Caco-2 (cell line): Measurements from ENCODE around the gene PLCB1. TPM values are rescaled to one million over a fixed set of nuclear protein-coding genes. Genes with fewer than 3 reads are reported as not detected.

Experiments
- BruUV-seq: library from RNA; stranded (reverse); fragments of 400-500 nt; replicated peaks from 2 replicates; lab custom pipeline; 2021; lab: Mats Ljungman, UMichigan
- CTCF ChIA-PET: fragments of 300-600 bp; sonication (Branson Sonifier 250); formaldehyde crosslinking; loops from one replicate; lab custom pipeline; 2022; ENCODE audit warnings: antibody characterized with exemption; lab: Charles Lee
- POLR2A ChIA-PET: fragments of 300-600 bp; sonication (Branson Sonifier 250); formaldehyde crosslinking; loops from one replicate; lab custom pipeline; 2022; ENCODE audit warnings: antibody characterized with exemption; lab: Charles Lee
- DNase-seq, 2 experiments: peaks; one replicate each; pipeline versions ENCODE4 v3.0.0 to v3.0.0-alpha.2; 2020 to 2022
- H3K27me3 ChIP-seq: replicated peaks from 2 replicates; pipeline ENCODE4 v1.6.0; 2011; ENCODE audit warnings: low read length; ENCODE audit not compliant: control insufficient read depth, insufficient read depth
- H3K36me3 ChIP-seq: 2 replicates; pipeline ENCODE4 v1.5.1; 2011; ENCODE audit warnings: low read length; ENCODE audit not compliant: control insufficient read depth, insufficient read depth
- H3K4me1 ChIP-seq: fragments of 250-450 bp; sonication (Bioruptor Pico); 2 replicates; pipeline ENCODE4 v1.5.1; 2020; ENCODE audit warnings: mild to moderate bottlenecking
- H3K4me3 ChIP-seq: 2 replicates; pipeline ENCODE4 v1.5.1; 2011; ENCODE audit warnings: low read depth, mild to moderate bottlenecking, control low read depth, low read length
- H3K9me3 ChIP-seq: fragments of 250-450 bp; sonication (Bioruptor Pico); 2 replicates; pipeline ENCODE4 v1.5.1; 2020; ENCODE audit warnings: mild to moderate bottlenecking, moderate library complexity
- H3K27ac Mint-ChIP-seq: one replicate; pipeline ENCODE4 v1.8.0; 2022; ENCODE audit warnings: mixed read lengths; ENCODE audit not compliant: unreplicated experiment
- H3K27me3 Mint-ChIP-seq: one replicate; pipeline ENCODE4 v1.8.0; 2022; ENCODE audit warnings: mixed read lengths; ENCODE audit not compliant: insufficient read depth, unreplicated experiment
- H3K36me3 Mint-ChIP-seq: one replicate; pipeline ENCODE4 v1.8.0; 2022; ENCODE audit warnings: mild to moderate bottlenecking, mixed read lengths; ENCODE audit not compliant: insufficient read depth, unreplicated experiment
- H3K4me1 Mint-ChIP-seq: one replicate; pipeline ENCODE4 v1.8.0; 2022; ENCODE audit warnings: low read depth, mixed read lengths; ENCODE audit not compliant: unreplicated experiment
- H3K4me3 Mint-ChIP-seq: one replicate; pipeline ENCODE4 v1.8.0; 2022; ENCODE audit warnings: mild to moderate bottlenecking, moderate library complexity, mixed read lengths; ENCODE audit not compliant: unreplicated experiment
- H3K9me3 Mint-ChIP-seq: one replicate; pipeline ENCODE4 v1.8.0; 2022; ENCODE audit warnings: mixed read lengths; ENCODE audit not compliant: unreplicated experiment
- CTCF ChIP-seq, 2 experiments: fragments of 200-600 bp in 1 of 2; IDR thresholded peaks; 1 replicate in 1 of 2; 2 replicates in 1 of 2; pipeline versions ENCODE4 v1.5.1 to v1.8.0; 2011 to 2022; ENCODE audit warnings: antibody characterized with exemption in 1 of 2, control low read depth in 1 of 2, inconsistent platforms in 1 of 2, low read depth in 1 of 2, low read length in 1 of 2, mild to moderate bottlenecking in 1 of 2, moderate library complexity in 1 of 2; ENCODE audit not compliant: insufficient read depth in 1 of 2, severe bottlenecking in 1 of 2, unreplicated experiment in 1 of 2
- intact Hi-C: fragments of 100-400 bp; cut with micrococcal nuclease; formaldehyde crosslinking; loops from one replicate; pipeline ENCODE4 v1.10.0; 2022; ENCODE audit not compliant: unreplicated experiment
- total RNA-seq: library from RNA; stranded (reverse); gene quantifications from 2 replicates; pipeline ENCODE4 v1.2.3, GENCODE V29; 2022

The PLCB1 gene
- total RNA-seq, 1 experiment from 2014 or later, result 105 TPM

- Histone ChIP-seq H3K9me3 (no peaks in the 10 kb centered on the region), H3K36me3 (no peaks in the 10 kb centered on the region), H3K27me3 (no peaks in the 10 kb centered on the region), H3K4me3 (no peak overlapping the region), H3K4me1 (peaks cover 8% of the 10 kb centered on the region)
- ChIA-PET CTCF (no interaction called here), POLR2A (no interaction called here)
- H3K27ac Mint-ChIP-seq, result no peak overlapping the region
- H3K9me3 Mint-ChIP-seq, result no peaks in the 10 kb centered on the region
- no peak overlapping the region for H3K4me3 Mint-ChIP-seq
- BruUV-seq, result no TSS peak
- H3K4me1 Mint-ChIP-seq, result peaks cover 14% of the 10 kb centered on the region
- peaks cover 10% of the 10 kb centered on the region for H3K36me3 Mint-ChIP-seq
- intact Hi-C loops, result no loop called here
- no peak for DNase-seq
- no peak for TF ChIP-seq CTCF (IDR thresholded peaks at IDR 0.05; ENCODE audit: insufficient read depth in 1 of 2, low read depth in 1 of 2, low read length in 1 of 2, severe bottlenecking in 1 of 2, unreplicated experiment in 1 of 2)
- no peaks in the 10 kb centered on the region for H3K27me3 Mint-ChIP-seq
These were observed 194.8 kb downstream of the PLCB1 start for GRCh38 chr20:8326899-8327298.

- intact Hi-C loops, result no loop called here
- Mint-ChIP-seq H3K27ac (no peak overlapping the region), H3K27me3 (no peaks in the 10 kb centered on the region), H3K4me3 (no peak overlapping the region), H3K4me1 (peaks cover 14% of the 10 kb centered on the region), H3K36me3 (peaks cover 10% of the 10 kb centered on the region), H3K9me3 (no peaks in the 10 kb centered on the region)
- H3K4me1 ChIP-seq, result peaks cover 8% of the 10 kb centered on the region
- H3K27me3 ChIP-seq, result no peaks in the 10 kb centered on the region
- H3K36me3 ChIP-seq, result no peaks in the 10 kb centered on the region
- ChIA-PET CTCF (no interaction called here), POLR2A (no interaction called here)
- no peak overlapping the region for H3K4me3 ChIP-seq
- no TSS peak for BruUV-seq
- DNase-seq, result no peak
- H3K9me3 ChIP-seq, result no peaks in the 10 kb centered on the region
- TF ChIP-seq CTCF (IDR thresholded peaks at IDR 0.05; ENCODE audit: insufficient read depth in 1 of 2, low read depth in 1 of 2, low read length in 1 of 2, severe bottlenecking in 1 of 2, unreplicated experiment in 1 of 2), result no peak
These were observed 196.1 kb downstream of the PLCB1 start for GRCh38 chr20:8328189-8328588.

DNA sequence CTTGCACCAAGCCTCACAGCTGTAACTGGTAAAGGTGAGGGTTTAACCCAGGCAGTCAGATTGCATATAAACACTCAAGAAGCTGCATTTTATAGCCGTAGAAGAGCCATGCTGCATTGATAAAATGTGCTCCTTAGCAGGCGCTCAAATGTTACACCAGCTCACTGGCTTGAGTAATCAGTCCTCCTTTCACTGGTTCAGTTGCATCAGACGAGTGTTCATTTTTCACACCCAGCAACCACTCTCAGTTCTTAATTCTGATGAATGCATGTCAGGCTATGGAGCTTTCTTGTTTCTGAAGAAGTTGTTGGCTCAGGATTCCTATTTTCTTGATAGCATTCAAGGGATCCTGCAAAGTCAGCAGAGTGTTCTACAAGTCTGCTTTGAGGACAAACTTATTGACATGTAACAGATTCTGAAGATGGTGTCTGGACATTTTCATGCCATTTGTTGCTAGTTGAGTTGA is 198.3 kb downstream of the PLCB1 start:
- Histone ChIP-seq H3K4me1 (peaks cover 12% of the 10 kb centered on the region), H3K4me3 (no peak overlapping the region), H3K9me3 (no peaks in the 10 kb centered on the region), H3K36me3 (no peaks in the 10 kb centered on the region), H3K27me3 (no peaks in the 10 kb centered on the region)
- no peaks in the 10 kb centered on the region for H3K27me3 Mint-ChIP-seq
- H3K4me1 Mint-ChIP-seq, result peaks cover 14% of the 10 kb centered on the region
- H3K27ac Mint-ChIP-seq, result no peak overlapping the region
- BruUV-seq, result no TSS peak
- DNase-seq, result no peak
- H3K36me3 Mint-ChIP-seq, result peaks cover 10% of the 10 kb centered on the region
- no peaks in the 10 kb centered on the region for H3K9me3 Mint-ChIP-seq
- no peak overlapping the region for H3K4me3 Mint-ChIP-seq
- ChIA-PET CTCF (interaction anchor here (1.1 kb wide), 1 partner anchor 199 kb away, joined by 3 read pairs; the partner anchor contains the start of gene PLCB1), POLR2A (no interaction called here)
- TF ChIP-seq CTCF (IDR thresholded peaks at IDR 0.05; ENCODE audit: insufficient read depth in 1 of 2, low read depth in 1 of 2, low read length in 1 of 2, severe bottlenecking in 1 of 2, unreplicated experiment in 1 of 2), result no peak
- intact Hi-C loops, result no loop called here
